M059J (cell line): ENCODE measurements around the gene ABCC2. TPM values are rescaled to one million over a fixed set of nuclear protein-coding genes. Genes with fewer than 3 reads are reported as not detected.
"Not testable (repeated sequence)": the region's sequence is repeated elsewhere in the genome, so short reads cannot be mapped to it uniquely, and the experiment has no call there.

Experiments used
- DNase-seq: peaks from one replicate; pipeline ENCODE4 v3.0.0-alpha.2; 2012; ENCODE audit warnings: low read depth
- total RNA-seq: library from RNA; depleted of rRNA; stranded (reverse); fragments of >200 nt; shearing (Covaris generic); gene quantifications from 2 replicates; pipeline ENCODE4 v1.2.3, GENCODE V29; 2014

Gene ABCC2
- total RNA-seq, 1 experiment from 2014 or later, result 0.52 TPM

DNA sequence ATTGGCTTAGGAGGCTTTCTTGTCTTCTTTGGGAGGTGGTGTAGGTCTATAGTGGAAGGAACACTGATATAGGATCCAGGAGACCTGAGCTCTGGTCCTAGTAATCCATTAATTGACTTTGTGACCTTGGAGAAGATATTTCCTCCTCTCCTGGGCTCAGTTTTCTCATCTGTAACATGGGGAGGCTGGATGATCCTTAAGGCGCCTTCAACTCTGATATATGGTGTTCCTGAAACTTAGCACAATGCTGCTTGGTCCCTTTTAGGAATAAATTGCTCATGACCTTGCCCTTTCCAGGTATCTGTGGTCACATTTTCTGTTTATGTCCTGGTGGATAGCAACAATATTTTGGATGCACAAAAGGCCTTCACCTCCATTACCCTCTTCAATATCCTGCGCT lies 25.3 kb downstream of the ABCC2 start:
- DNase-seq, result no peak

DNA sequence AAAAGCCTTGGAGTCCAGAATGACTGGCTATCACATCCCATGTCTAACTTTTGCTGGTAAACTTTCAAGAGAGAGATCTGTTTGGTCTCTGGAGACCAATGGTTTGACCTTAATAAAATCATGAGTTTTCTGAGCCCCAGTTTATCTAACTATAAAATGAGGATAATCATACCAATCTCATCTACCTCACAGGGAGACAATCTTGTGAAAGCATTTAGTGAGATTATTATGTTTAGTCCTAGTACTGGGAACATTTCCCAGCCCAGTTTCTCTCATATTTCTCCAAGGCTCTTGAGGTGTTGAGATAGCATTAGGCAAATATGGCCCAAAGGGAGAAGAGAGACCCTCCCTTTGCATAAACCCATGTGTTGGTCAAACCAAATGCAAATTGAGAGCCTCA lies 25.8 kb downstream of the ABCC2 start:
- DNase-seq, result no peak

DNA sequence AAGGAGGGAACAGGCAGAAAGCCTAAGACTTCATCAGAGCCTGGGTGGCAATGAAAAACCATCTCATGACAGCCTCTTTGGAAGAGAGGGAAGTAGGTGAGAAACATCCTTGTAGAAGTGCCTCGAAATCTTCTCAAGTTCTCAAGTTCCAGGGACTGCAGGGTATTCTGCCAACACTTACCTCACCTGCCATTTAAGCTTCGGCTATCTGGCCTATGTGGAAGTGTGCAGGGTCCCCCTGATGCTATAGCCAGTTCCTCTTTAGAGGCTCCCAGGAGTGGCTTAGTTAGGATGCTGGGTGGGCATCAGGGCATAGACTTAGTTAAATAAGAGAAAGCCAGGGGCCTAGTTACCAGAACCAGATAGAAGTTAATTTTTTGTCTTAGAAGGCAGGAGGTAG lies 27.0 kb downstream of the ABCC2 start:
- no peak for DNase-seq

DNA sequence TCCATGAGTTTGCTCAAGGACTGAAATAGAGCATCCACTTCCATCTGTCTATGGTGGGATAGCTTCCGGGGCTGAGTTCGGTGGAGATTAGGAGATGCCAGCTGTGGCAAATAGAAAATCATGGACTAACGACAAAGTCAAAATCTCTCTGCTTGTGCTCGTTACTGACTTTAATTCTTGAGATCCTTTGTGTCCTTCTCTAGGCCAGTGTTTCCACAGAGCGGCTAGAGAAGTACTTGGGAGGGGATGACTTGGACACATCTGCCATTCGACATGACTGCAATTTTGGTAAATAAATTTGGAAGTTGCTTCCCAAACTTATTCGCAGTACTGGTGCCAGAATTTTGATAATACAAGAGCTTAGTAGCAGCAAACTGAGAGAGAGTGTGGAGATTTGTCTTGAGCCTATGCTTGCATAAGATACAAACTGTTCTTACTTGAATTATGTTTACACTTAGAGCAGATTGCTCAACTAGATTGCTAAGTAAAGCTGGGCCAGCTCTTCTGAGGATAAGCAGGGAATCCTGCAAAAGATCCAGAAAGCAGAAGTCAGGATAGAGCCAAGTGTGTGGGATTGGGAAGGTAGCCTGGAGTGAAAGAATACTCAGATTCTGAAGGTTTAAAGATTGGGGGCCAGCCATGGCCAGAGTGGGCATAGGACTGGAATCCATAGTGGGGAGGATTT lies 27.6 kb downstream of the ABCC2 start:
- DNase-seq, result no peak

DNA sequence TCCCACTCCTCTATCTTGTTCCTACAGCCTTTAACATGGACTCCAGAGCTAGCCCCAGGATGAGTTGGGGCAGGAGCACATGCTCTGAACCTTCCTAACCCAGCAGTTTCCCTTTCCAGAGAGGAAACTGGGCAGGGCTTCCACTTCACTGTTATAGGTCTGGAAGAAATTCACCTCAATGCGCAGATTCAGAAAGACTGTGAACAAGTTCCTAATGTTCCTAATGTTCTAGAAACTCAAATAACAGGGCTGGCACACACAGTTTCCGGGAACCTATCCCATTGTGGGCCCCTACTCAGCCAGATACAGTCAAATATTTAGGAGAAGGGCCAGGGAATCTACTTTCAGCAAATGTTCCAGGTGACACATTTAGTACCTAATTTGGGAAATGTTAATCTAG lies 29.7 kb downstream of the ABCC2 start:
- no peak for DNase-seq

DNA sequence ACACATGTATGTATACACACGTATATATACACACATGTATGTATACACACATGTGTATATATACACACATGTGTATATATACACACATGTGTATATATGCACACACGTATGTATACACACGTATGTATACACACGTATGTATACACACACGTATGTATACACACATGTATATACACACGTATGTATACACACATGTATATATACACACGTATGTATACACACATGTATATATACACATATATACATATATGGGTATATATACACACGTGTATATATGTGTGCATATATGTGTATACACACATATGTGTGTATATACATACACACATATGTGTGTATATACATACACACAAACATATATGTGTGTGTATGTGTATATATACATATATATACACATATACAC lies 31.7 kb downstream of the ABCC2 start:
- no peak for DNase-seq

DNA sequence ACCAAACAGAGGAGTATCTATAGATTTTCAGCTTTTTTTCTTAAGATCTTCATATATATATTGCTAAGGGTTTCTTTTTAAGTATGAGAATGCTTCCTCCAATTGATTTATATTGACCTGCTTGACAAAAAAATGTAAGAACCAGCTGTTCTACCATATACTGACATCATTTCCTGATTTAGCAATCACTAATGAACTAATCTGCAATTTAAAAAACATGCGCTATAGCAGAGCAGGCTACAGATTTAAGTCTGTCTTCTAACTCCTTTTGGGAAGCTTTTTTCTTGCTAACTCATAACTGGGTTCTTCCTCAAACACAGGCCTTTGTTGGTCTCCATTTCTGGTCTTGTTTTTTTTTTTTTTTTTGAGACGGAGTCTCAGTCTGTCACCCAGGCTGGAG lies 33.2 kb downstream of the ABCC2 start:
- DNase-seq, result no peak

DNA sequence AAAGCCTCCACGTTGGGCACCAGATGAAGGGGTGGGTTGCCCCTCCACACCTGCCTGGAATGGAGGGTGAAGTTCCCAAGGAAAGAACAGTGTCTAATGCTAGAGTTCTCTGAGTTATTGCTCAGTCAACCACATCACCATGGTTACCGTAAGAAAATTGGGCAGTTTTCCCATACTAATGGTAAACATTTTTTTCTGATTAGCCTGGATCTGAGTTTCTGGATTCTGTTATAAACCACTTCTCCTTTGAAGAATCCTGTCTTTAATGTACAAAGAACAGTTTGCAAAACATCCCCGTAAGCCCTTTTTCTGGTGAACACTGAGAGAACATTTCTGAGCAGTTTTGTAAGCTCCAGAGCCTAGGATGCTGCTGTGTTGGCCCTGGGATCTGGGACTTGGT lies 45.5 kb downstream of the ABCC2 start:
- no peak for DNase-seq

DNA sequence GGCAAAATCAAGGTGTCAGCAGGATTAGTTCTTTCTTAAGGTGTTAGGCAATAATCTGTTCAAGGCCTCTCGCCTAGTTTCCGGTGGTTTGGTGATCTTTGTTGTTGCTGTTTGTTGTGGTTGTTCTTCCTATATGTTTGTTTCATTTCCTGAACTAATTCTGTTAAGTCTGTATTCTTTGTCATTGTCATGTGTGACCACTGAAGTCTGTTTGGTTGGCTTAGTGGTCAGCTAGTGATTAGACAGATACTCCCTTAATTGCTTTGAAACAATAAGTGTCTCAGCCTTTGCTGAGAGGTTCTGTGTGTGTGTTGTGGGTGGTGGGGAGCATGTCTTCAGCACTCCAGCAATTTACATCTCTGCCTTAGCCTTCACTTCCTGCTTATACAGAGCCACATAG lies 46.0 kb downstream of the ABCC2 start:
- DNase-seq, result no peak

DNA sequence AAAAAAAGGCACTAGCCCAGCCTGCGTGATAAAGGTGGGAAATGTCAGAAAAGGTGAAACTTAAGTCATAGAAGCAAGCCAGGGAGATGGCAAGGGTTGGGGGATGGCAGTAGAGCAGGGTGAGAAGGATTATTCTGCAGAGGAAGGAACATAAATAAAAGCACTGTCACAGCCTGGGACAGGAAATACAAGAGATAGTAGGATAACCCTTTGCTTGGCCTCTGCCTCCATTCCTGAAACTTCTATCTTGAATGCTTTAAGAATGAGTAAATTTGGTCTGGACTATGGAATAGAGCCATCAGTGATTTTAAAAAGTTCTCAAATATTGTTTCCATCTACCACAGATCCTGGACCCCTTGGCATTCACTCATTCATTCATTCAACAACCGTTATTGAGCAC lies 50.0 kb downstream of the ABCC2 start:
- peak; percentile 20 for DNase-seq

DNA sequence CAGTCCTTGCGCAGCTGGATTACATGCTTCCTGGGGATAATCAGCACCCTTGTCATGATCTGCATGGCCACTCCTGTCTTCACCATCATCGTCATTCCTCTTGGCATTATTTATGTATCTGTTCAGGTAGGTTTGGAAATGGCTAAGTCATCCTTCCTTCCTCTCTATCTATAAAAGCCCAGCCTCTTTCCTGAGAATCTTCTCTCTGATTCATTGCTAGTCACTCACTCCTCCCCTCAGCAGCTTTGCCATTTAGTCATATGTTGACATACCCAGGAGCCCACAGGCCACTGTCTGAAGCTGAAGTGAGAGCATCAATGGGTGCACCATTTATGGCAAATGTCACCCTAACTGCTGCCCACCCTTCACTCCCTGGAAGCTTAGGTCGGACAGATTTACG lies 52.0 kb downstream of the ABCC2 start:
- peak; percentile 83 for DNase-seq

DNA sequence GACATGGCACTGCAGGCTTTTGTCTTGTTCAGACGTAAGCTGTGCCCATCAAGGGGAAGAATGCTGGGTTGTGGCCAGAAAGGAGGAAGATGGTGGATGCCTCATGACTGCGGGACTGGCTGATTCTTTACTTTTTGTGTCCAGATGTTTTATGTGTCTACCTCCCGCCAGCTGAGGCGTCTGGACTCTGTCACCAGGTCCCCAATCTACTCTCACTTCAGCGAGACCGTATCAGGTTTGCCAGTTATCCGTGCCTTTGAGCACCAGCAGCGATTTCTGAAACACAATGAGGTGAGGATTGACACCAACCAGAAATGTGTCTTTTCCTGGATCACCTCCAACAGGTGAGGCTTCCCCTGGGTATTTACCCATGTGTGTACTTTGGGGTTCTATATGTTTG lies 53.5 kb downstream of the ABCC2 start:
- DNase-seq, result no peak

DNA sequence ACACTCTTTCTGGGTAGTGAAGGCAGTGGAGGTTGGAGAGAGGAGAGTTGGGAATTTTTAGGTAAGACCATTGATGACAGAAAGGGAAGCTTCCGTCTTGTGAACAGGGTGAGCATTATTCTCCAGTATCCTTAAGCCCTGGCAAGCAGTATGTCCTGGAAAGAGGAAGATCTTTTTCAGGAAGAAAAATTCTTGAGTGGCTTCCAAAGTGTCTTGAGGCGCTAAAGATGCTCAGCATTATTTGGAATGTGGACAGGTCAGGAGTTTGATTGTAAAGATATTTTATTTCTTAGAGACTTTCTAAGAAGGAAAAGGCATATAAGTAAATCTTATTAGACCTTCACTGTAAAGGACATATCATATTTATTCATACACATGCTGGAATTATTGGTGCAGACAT lies 54.3 kb downstream of the ABCC2 start:
- no peak for DNase-seq

DNA sequence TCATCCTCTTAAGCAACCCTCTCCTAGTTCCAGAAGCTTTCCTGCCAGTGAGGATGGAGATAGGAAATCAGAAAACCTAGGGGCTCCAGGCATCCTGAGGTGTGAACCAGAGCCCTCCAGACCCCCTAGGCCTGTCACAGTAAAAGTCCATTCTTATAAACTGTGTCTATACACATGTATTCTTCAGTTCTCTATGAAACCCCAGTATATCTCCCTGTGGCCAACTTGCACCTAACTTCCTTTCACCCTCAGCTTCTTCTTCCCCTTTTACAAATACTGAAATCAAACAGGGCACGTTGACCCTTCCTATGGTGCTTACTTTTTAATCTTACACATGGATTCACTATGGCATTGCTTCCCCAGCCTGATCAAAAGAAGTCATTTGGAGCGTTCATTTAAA lies 58.4 kb downstream of the ABCC2 start:
- not testable (repeated sequence) for DNase-seq

DNA sequence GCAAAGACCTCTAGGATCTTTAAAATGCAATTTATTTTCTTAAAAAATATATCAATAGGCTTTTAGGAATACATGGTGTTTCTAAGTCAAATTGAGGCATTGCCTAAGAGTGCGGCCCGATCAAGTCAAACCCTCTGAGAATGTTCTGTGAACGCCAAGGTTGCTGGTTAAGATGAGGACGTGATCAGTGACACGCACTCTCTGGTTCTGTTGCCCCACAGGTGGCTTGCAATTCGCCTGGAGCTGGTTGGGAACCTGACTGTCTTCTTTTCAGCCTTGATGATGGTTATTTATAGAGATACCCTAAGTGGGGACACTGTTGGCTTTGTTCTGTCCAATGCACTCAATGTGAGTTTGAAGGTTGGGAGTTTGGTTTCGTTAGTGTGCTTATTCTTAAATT lies 59.3 kb downstream of the ABCC2 start:
- DNase-seq, result no peak

DNA sequence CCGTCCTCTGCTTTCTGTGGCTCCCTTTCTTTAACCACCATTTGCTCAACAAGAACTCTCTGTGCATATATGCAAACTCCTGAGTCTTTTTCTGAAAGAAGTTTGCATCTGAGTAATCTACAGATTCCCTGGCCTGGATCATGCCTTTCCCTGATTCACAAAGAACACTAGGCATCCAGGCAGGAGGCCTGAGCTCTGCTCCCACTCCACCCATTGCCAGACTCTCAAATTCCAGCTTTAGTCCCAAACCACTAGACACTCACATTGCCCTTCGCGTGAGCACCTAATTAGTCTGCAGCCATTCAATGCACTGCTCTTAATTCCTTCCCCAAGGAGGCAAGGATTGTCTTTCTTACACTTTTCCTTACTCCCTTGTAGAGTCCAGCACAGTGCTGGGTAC lies 60.9 kb downstream of the ABCC2 start:
- no peak for DNase-seq

DNA sequence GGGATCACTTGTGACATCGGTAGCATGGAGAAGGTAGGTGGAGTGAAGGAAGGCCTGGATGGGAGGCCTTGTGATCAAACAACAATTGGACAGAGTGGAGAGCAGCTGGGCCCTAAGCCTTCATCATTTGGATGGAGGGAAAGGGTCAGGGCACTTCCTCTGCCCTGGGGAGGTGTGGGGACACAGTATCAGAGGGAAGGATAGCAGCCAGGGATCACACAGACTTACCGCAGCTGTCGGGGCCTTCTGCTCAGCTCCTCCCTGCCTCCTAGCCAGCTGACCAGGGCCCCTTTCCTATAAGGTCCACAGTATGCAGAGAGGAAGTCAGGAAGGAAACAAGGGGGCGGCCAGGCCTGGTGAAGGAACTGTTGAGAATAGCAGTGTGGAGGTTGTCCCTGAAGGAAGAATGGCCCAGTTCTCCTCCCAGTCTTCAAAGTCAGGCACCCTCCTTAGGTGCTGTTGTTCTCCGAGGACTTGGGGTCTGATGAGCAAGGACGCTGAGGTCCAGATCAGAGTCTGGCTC lies 62.1 kb downstream of the ABCC2 start:
- DNase-seq, result no peak

DNA sequence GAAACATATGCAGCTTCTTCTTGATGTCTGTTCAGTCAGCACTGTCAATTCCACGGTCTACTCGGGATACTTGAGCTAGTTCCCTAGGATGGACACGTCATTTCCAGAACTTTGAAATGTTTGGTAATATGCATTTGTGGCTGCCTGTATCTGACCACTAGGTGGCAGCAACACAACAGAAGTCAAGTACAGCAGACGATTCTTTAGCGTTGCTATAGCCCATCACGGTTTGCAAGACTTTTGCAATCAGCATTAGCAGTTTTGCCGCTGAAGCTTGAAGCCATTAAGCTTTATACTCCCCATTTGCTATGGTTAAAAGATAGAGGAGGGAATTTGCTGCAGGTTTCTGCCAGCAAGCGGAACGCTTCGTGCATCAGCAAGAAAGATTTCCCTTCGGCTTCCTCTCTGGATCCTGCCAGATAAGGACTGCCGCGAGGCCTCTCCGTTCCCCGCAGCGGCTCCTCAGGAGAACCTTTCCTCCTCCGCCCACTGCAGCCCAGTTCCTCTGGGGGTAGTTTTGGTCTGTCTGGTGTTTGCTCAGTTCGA lies 63.5 kb downstream of the ABCC2 start:
- peak; percentile 89 for DNase-seq

DNA sequence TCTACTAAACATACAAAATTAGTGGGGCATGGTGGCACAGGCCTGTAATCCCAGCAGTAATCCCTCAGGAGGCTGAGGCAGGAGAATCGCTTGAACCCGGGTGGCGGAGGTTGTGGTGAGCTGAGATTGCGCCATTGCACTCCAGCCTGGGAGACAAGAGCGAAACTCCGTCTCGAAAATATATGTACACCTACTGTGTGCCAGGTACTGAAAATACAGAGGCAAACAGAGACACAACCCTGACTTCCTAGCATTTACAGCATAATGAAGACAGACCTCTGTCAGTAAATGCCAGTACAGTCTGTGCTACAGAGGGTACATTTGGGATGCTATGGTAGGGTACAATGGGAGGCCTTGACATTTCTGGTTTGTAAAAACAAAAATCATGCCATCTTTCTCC lies 66.6 kb downstream of the ABCC2 start:
- no peak for DNase-seq

DNA sequence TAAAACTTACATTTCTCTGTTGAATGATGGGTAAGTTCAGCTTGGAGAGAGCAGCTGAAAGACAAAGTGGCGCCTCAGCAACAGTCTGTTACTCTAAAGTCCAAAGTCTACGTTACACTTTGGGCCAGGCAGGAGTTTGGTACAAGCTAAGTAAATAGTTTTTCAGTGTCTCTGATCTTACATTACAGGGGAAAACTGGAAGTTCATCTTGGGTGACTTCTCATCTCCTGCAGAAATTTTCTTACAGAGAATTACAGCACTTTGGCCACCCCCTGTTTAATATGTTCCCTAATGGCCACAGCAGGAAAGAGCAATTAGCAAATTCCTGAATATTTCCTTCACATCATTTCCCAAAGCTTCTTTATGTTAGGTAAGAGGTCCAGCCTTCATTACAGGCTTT lies 67.1 kb downstream of the ABCC2 start:
- no peak for DNase-seq

DNA sequence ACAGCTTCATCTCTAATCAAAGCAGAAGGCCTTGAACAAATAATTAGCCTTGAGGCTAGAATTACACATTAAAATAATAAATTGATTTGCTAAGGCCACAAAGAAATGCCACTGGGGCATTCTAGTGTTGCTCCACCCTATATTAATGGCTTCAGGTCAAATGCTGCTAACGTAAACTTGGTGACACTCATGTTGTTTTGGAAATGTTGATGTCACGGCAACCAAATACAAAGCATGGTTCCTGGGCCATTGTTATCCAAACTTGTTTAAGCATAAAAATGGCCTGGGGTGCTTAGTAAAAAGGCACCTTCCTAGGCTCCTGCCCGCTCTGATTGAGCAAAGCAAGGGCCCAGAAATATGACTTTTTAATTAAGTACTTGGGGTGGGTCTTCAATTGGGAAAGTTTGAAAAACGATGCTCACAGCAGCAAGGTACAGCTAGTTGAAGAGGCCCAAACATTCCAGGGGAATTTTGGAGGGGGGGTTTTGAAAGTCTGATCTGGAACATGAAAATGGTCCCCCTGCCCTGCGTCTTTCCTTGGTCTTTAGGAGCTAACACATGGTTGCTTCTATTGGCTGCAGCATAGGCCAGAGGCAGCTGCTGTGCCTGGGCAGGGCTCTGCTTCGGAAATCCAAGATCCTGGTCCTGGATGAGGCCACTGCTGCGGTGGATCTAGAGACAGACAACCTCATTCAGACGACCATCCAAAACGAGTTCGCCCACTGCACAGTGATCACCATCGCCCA lies 67.8 kb downstream of the ABCC2 start:
- DNase-seq, result peak; percentile 69

DNA sequence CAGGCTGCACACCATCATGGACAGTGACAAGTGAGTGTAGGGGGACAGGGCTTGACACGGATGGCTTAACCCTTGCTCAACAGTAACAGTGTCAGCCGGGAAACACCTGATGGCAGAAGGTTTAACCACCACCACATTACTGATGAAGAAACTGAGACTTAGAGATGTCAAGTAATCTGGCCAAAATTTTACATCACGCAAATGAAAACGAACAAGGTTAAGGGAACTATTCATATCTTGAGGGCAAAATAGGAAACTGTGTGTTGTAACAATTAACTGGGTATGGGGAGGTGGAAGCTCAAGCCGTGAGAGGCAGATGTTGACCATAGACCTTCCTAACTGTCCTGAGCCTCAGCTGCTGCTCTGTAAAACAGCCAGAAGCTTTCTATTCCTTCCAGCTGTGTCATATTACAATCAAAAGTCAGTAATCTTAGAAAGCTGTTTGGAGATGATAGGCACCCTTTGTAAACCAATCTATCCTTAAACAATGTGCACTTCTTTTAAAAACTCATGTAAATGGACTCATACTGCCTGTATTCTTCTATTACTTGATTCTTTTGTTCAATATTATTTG lies 68.4 kb downstream of the ABCC2 start:
- DNase-seq, result no peak

DNA sequence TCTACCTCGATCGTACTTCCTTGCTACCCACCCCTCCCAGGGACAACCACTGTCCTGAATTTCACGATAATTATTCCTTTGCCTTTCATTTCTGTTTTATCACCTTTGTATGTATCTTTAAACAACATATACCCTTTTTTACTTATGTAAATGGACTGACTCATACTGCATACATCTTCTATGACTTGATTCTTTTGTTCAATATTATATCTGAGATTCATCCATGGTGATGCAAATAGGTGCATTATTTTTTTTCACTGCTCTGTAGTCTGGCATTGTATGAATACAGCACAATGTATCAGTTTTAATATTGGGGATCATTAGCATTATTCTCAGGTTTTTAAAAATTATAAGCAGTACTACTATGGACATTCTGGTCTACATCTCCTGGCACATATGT lies 69.4 kb downstream of the ABCC2 start:
- no peak for DNase-seq
